Measurements from ENCODE around the gene NOTCH3. TPM values are rescaled to one million over a fixed set of nuclear protein-coding genes. Genes with fewer than 3 reads are reported as not detected.

Gene NOTCH3
- total RNA-seq, 2 donors from 2014 or later = 4.4 to 10.5 TPM

GRCh38 chr19:15137777-15138176 lies 63.0 kb downstream of the NOTCH3 start:
- no peaks in the 10 kb centered on the region for H3K4me1 ChIP-seq
- no peaks in the 10 kb centered on the region for H3K27me3 ChIP-seq
- H3K9ac ChIP-seq (ENCODE audit: low read depth in 2 of 2, low read length in 2 of 2) = no peak overlapping the region
- intact Hi-C loops (cut with DNase I) = no loop called here
- no peaks in the 10 kb centered on the region for H3K9me3 ChIP-seq
- no peak for DNase-seq
- no peak for TF ChIP-seq CTCF (IDR thresholded peaks at IDR 0.05)
- no peaks in the 10 kb centered on the region for H3K36me3 ChIP-seq
- no peak overlapping the region for H3K4me3 ChIP-seq
- no peak overlapping the region for H3K27ac ChIP-seq

GRCh38 chr19:15136234-15136954 lies 64.4 kb downstream of the NOTCH3 start:
- intact Hi-C loops (cut with DNase I) = no loop called here
- no peaks in the 10 kb centered on the region for H3K27me3 ChIP-seq
- H3K9ac ChIP-seq (ENCODE audit: low read depth in 2 of 2, low read length in 2 of 2) = no peak overlapping the region
- TF ChIP-seq CTCF (IDR thresholded peaks at IDR 0.05) = no peak
- DNase-seq = no peak
- no peaks in the 10 kb centered on the region for H3K4me1 ChIP-seq
- H3K27ac ChIP-seq = no peak overlapping the region
- no peaks in the 10 kb centered on the region for H3K36me3 ChIP-seq
- no peak overlapping the region for H3K4me3 ChIP-seq
- no peaks in the 10 kb centered on the region for H3K9me3 ChIP-seq

GRCh38 chr19:15129856-15130585 lies 70.8 kb downstream of the NOTCH3 start:
- Histone ChIP-seq H3K9me3 (no peaks in the 10 kb centered on the region), H3K4me3 (no peak overlapping the region), H3K27me3 (no peaks in the 10 kb centered on the region), H3K9ac (ENCODE audit: low read depth in 2 of 2, low read length in 2 of 2) (no peak overlapping the region), H3K36me3 (no peaks in the 10 kb centered on the region), H3K4me1 (no peaks in the 10 kb centered on the region), H3K27ac (no peak overlapping the region)
- intact Hi-C loops (cut with DNase I) = no loop called here
- peak; percentile 47 for DNase-seq
- no peak for TF ChIP-seq CTCF (IDR thresholded peaks at IDR 0.05)

GRCh38 chr19:15128162-15128770 lies 72.5 kb downstream of the NOTCH3 start:
- Histone ChIP-seq H3K4me3 (no peak overlapping the region), H3K9me3 (no peaks in the 10 kb centered on the region), H3K9ac (ENCODE audit: low read depth in 2 of 2, low read length in 2 of 2) (no peak overlapping the region), H3K36me3 (no peaks in the 10 kb centered on the region), H3K27me3 (no peaks in the 10 kb centered on the region), H3K4me1 (peaks cover 7% of the 10 kb centered on the region), H3K27ac (peak overlapping the region; percentile 12)
- intact Hi-C loops (cut with DNase I) = no loop called here
- TF ChIP-seq CTCF (IDR thresholded peaks at IDR 0.05) = no peak
- DNase-seq = peak; percentile 50

GRCh38 chr19:15126131-15126910 lies 74.5 kb downstream of the NOTCH3 start:
- no peak overlapping the region for H3K9ac ChIP-seq (ENCODE audit: low read depth in 2 of 2, low read length in 2 of 2)
- peak overlapping the region; percentile 58 for H3K4me3 ChIP-seq

More at GRCh38 chr19:15126131-15126910, 74.5 kb downstream of the NOTCH3 start:
- intact Hi-C loops (cut with DNase I) = no loop called here
- Histone ChIP-seq H3K4me1 (peaks cover 7% of the 10 kb centered on the region), H3K36me3 (no peaks in the 10 kb centered on the region), H3K27me3 (no peaks in the 10 kb centered on the region), H3K27ac (peak overlapping the region; percentile 87), H3K9me3 (no peaks in the 10 kb centered on the region)
- DNase-seq = no peak
- TF ChIP-seq CTCF (IDR thresholded peaks at IDR 0.05) = no peak

Measured in colonic mucosa (tissue), 4 donors.